ENCODE results near the gene SLC30A1.
A peak's percentile ranks its signal among the peaks of the same experiment; 100 is the strongest.

SLC30A1 gene

GRCh38 chr1:211525101-211525676, 53.8 kb downstream of the SLC30A1 start:
- Mint-ChIP-seq H3K27me3 (ENCODE audit: low read depth) (peaks cover 4% of the 10 kb centered on the region), H3K4me3 (no peak overlapping the region), H3K9me3 (no peaks in the 10 kb centered on the region), H3K27ac (peak overlapping the region in 2 of 3 experiments; percentile 4 to 21), H3K4me1 (peaks cover 46% of the 10 kb centered on the region), H3K36me3 (ENCODE audit: low read depth) (no peaks in the 10 kb centered on the region)
- no peak for TF ChIP-seq CTCF (IDR thresholded peaks at IDR 0.05; ENCODE audit: unreplicated experiment in 3 of 3)

GRCh38 chr1:211524521-211524920, 54.4 kb downstream of the SLC30A1 start:
- Mint-ChIP-seq H3K4me3 (no peak overlapping the region), H3K4me1 (peaks cover 40% of the 10 kb centered on the region), H3K9me3 (no peaks in the 10 kb centered on the region), H3K27me3 (ENCODE audit: low read depth) (peaks cover 2% of the 10 kb centered on the region), H3K36me3 (ENCODE audit: low read depth) (no peaks in the 10 kb centered on the region), H3K27ac (peak overlapping the region in 1 of 3 experiments; percentile 21)
- TF ChIP-seq CTCF (IDR thresholded peaks at IDR 0.05; ENCODE audit: unreplicated experiment in 3 of 3): no peak

- no peaks in the 10 kb centered on the region for H3K9me3 Mint-ChIP-seq
- H3K27ac Mint-ChIP-seq: no peak overlapping the region
- H3K4me1 Mint-ChIP-seq: peaks cover 26% of the 10 kb centered on the region
- H3K27me3 Mint-ChIP-seq (ENCODE audit: low read depth): no peaks in the 10 kb centered on the region
- H3K36me3 Mint-ChIP-seq (ENCODE audit: low read depth): no peaks in the 10 kb centered on the region
- H3K4me3 Mint-ChIP-seq: no peak overlapping the region
- no peak for TF ChIP-seq CTCF (IDR thresholded peaks at IDR 0.05; ENCODE audit: unreplicated experiment in 3 of 3)
Measured at GRCh38 chr1:211522804-211523203, 56.2 kb downstream of the SLC30A1 start.
